OCI-LY7 (cell line): ENCODE results near the gene FASLG. TPM values are rescaled to one million over a fixed set of nuclear protein-coding genes. Genes with fewer than 3 reads are reported as not detected.

ENCODE experiments used
- BruUV-seq: library from RNA; stranded (reverse); fragments of 400-500 nt; replicated peaks from 2 replicates; lab custom pipeline; 2021; lab: Mats Ljungman, UMichigan
- CTCF ChIA-PET: fragments of 300-600 bp; sonication (Branson Sonifier 250); formaldehyde crosslinking; loops from one replicate; lab custom pipeline; 2022; ENCODE audit warnings: antibody characterized with exemption; ENCODE audit not compliant: unreplicated experiment; lab: Charles Lee
- POLR2A ChIA-PET: fragments of 300-600 bp; sonication (Branson Sonifier 250); formaldehyde crosslinking; loops from one replicate; lab custom pipeline; 2022; ENCODE audit warnings: antibody characterized with exemption; lab: Charles Lee
- DNase-seq: peaks from one replicate; pipeline ENCODE4 v3.0.0-alpha.2; 2015; ENCODE audit warnings: low spot score
- H2AFZ ChIP-seq: fragments of 200-600 bp; sonication (generic), shearing (Covaris generic); 2 replicates; pipeline ENCODE4 v1.6.1; 2014; ENCODE audit warnings: mild to moderate bottlenecking, antibody characterized with exemption, low read length, moderate library complexity
- H3K27ac ChIP-seq: fragments of 200-600 bp; sonication (generic); 2 replicates; pipeline ENCODE4 v1.5.1; 2014; ENCODE audit warnings: mixed run types, low read depth, mild to moderate bottlenecking, moderate library complexity, low read length, inconsistent platforms; ENCODE audit not compliant: poor library complexity, severe bottlenecking
- H3K36me3 ChIP-seq: fragments of 200-600 bp; sonication (generic); 2 replicates; pipeline ENCODE4 v1.6.1; 2014; ENCODE audit warnings: mild to moderate bottlenecking, antibody characterized with exemption, low read length, moderate library complexity, mixed read lengths; ENCODE audit not compliant: insufficient read depth
- H3K4me1 ChIP-seq: fragments of 200-600 bp; sonication (generic); 2 replicates; pipeline ENCODE4 v1.5.1; 2014; ENCODE audit warnings: mild to moderate bottlenecking, low read length; ENCODE audit not compliant: insufficient read depth, poor library complexity, severe bottlenecking
- H3K4me2 ChIP-seq: fragments of 200-600 bp; sonication (generic); 2 replicates; pipeline ENCODE4 v1.6.1; 2014; ENCODE audit warnings: mild to moderate bottlenecking, low read length
- H3K4me3 ChIP-seq: fragments of 200-600 bp; sonication (generic); 2 replicates; pipeline ENCODE4 v1.5.1; 2014; ENCODE audit warnings: mild to moderate bottlenecking, low read depth, low read length; ENCODE audit not compliant: poor library complexity, severe bottlenecking
- H3K79me2 ChIP-seq: fragments of 200-600 bp; sonication (generic); 2 replicates; pipeline ENCODE4 v1.6.1; 2016; ENCODE audit warnings: low read depth, mild to moderate bottlenecking, low read length, moderate library complexity, mixed read lengths; ENCODE audit not compliant: insufficient read depth
- H3K9me2 ChIP-seq: fragments of 200-600 bp; sonication (generic); 2 replicates; pipeline ENCODE4 v1.6.1; 2016; ENCODE audit warnings: mild to moderate bottlenecking, low read length, mixed read lengths; ENCODE audit not compliant: insufficient read depth
- H3K9me3 ChIP-seq: fragments of 200-600 bp; sonication (generic); 2 replicates; pipeline ENCODE4 v1.6.1; 2014; ENCODE audit warnings: mild to moderate bottlenecking, mixed run types, low read length, mixed read lengths
- H4K20me1 ChIP-seq: fragments of 200-600 bp; sonication (generic); 2 replicates; pipeline ENCODE4 v1.6.1; 2014; ENCODE audit warnings: mild to moderate bottlenecking, antibody characterized with exemption, low read length, moderate library complexity, mixed read lengths; ENCODE audit not compliant: insufficient read depth
- CTCF ChIP-seq: fragments of 200-600 bp; sonication (generic); conservative IDR thresholded peaks from 2 replicates; pipeline ENCODE4 v1.5.1; 2014; ENCODE audit warnings: mild to moderate bottlenecking, antibody characterized with exemption, low read length, moderate library complexity, mixed read lengths
- EZH2phosphoT487 ChIP-seq: fragments of 200-600 bp; sonication (generic); IDR thresholded peaks from 2 replicates; pipeline ENCODE4 v1.6.1; 2018; ENCODE audit warnings: low read depth, borderline replicate concordance, mild to moderate bottlenecking, mixed run types, antibody characterized with exemption, low read length, moderate library complexity, mixed read lengths
- intact Hi-C: fragments of 100-400 bp; cut with micrococcal nuclease; formaldehyde crosslinking; loops from one replicate; pipeline ENCODE4 v1.10.0; 2022; ENCODE audit not compliant: unreplicated experiment
- total RNA-seq, 2 experiments: library from RNA; depleted of rRNA in 1 of 2; stranded (reverse); fragments of >200 nt in 1 of 2; shearing (Covaris generic) in 1 of 2; gene quantifications; 2 replicates each; pipeline ENCODE4 v1.2.3, GENCODE V29; 2014 to 2022

Gene FASLG
- total RNA-seq, 2 experiments from 2014 or later = not detected

DNA sequence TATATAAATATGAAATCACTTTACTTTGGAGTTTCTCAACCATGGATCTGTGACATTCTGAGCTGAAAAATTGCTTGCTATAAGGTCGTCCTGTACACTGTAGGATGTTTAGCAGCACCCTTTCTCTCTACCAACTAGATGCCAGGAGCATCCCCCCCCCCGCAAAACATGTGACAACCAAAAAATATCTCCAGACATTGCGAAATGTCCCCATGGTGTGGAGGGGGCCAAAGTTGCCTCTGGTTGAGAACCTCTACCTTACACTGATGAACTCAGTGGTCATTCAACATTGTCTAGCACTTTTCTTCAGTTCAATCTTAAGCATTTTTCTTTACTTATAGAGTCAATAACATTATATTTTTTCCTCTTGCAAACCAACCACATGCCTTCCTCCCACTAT lies 9.2 kb downstream of the FASLG start:
- Histone ChIP-seq H3K9me3 (no peaks in the 10 kb centered on the region), H3K4me2 (no peak overlapping the region), H3K36me3 (no peaks in the 10 kb centered on the region), H3K4me3 (no peak overlapping the region), H2AFZ (no peak overlapping the region), H3K9me2 (no peaks in the 10 kb centered on the region), H3K27ac (no peak overlapping the region), H3K4me1 (no peaks in the 10 kb centered on the region), H3K79me2 (no peaks in the 10 kb centered on the region), H4K20me1 (no peaks in the 10 kb centered on the region)
- TF ChIP-seq CTCF (no peak), EZH2phosphoT487 (no peak)
- no peak for DNase-seq
- intact Hi-C loops = no loop called here
- POLR2A ChIA-PET = no interaction called here
- BruUV-seq = no TSS peak
- CTCF ChIA-PET = no interaction called here

GRCh38 chr1:172669011-172669410 lies 10.1 kb downstream of the FASLG start:
- no TSS peak for BruUV-seq
- ChIA-PET POLR2A (no interaction called here), CTCF (no interaction called here)
- intact Hi-C loops = no loop called here
- Histone ChIP-seq H3K36me3 (no peaks in the 10 kb centered on the region), H3K4me1 (no peaks in the 10 kb centered on the region), H3K4me2 (no peak overlapping the region), H3K27ac (no peak overlapping the region), H3K9me3 (no peaks in the 10 kb centered on the region), H3K9me2 (no peaks in the 10 kb centered on the region), H2AFZ (no peak overlapping the region), H3K79me2 (no peaks in the 10 kb centered on the region), H4K20me1 (no peaks in the 10 kb centered on the region), H3K4me3 (no peak overlapping the region)
- no peak for DNase-seq
- no peak for TF ChIP-seq EZH2phosphoT487
- TF ChIP-seq CTCF = no peak

DNA sequence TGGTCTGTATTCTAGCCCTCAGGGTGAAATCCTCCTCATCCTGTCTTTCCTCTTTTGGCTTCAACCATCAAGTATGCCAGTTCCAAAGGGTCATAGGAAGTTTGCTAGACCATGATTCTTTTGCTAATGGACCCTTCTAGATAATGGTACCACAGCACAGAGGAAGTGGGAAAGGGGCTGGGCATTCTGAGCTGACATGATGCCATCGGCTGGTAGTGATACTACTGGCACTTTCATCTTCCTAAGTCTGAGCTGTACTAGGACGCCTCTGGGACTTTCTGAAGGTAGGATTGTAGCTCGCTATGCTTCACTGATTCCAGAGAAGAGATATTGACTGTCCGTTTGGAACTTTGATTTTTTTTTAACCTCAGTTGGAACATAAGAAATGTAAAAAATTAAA lies 11.4 kb downstream of the FASLG start:
- Histone ChIP-seq H3K4me2 (no peak overlapping the region), H3K36me3 (no peaks in the 10 kb centered on the region), H3K27ac (no peak overlapping the region), H4K20me1 (no peaks in the 10 kb centered on the region), H3K4me3 (no peak overlapping the region), H3K79me2 (no peaks in the 10 kb centered on the region), H3K9me2 (no peaks in the 10 kb centered on the region), H3K4me1 (no peaks in the 10 kb centered on the region), H3K9me3 (no peaks in the 10 kb centered on the region), H2AFZ (no peak overlapping the region)
- ChIA-PET CTCF (no interaction called here), POLR2A (interaction anchor here (0.7 kb wide), 1 partner anchor 174 kb away, joined by 3 read pairs; no protein-coding TSS in a partner anchor)
- BruUV-seq = no TSS peak
- TF ChIP-seq CTCF = no peak
- no peak for TF ChIP-seq EZH2phosphoT487
- DNase-seq = no peak
- intact Hi-C loops = no loop called here
